Amniotic stem cell (primary cell): Measurements from ENCODE around the gene ZNF501.

Source experiments
- DNase-seq: peaks from one replicate; lab custom pipeline; 2025; lab: John Stamatoyannopoulos, UW

Gene ZNF501

DNA sequence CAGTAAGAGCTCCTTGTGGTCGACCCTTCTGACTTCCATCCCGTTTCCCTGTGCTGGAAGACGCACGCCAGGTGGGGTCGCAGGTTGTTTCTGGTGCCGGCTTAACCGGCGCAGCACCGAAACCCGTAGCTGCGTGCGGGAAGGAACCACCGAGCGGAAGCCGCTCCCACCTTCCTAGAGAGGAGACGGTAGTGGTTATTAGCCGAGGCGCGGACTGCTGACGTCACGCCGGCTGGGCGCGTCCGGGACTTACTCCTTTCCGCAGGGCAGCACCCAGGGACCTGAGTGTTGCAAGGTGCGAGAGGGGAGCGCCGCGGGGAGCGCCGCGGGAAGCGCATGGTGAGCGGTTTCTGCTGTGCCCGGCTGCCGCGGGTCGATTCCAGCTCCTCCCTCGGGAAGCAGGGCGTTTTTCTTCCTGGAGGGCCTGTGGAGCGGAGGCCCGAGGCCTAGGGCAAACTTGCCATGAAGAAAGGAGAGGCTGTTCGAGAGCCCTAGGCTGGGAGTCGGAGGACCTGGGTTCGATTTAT is at the start of gene ZNF501:
TSS of gene ZNF501 (plus strand) at position 252 of the 527 bp plus-strand sequence. CDS start 4,787 bp downstream, outside the sequence.
- peak; percentile 21 for DNase-seq

DNA sequence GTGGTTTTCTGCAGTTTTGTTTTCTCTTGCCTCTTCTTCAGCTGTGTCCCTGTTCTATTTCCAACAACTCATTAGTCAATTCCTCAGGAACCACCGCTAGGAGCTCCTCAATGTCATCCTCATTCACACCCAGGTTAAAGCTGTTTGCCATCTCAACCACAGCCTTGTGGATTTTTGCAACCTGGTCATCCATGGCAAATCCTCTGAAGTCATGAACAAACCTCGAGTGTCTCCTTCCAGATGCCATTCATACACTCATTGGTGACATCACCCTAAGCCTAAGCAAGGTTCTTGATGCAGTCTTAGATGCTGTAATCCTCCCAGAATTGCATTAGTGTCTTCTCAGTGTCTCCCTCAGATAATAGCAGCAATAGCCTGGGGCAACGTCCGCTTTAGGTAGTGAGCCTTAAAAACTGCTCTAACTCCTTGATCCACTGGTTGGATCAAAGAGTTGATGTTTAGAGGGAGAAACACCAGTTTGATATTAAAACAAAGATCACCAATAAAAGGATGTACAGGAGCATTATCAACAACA is 48.4 kb upstream of the ZNF501 start:
- DNase-seq = no peak

DNA sequence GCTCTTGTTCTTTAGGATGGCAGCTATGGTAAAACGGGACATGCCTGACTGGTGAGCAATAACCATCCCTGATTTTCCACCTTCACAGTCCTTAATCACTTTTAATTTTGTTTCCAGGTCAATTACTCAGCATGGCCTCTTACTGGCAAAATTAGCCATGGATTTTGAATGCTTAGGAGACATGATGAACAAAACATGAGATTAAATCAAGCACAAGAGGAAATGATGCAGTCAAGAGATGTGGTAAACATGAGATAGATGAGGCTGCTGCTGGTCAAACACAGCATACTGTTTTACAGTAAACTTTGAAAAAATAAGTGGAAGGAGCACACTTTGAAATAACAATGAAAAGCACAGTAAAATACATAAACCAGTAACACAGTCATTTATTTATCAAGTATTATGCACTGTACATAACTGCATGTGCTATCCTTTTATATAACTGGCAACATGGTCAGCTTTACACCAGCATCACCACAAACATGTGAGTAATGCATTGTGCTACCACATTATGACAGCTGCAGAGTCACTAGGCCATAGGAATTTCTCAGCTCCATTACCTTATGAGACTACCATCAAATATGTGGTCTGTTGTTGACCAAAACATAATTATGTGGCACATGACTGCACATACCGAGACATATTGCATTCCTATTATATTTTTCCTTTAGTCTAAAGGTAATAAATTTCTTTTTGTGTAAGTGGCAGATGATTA is 47.1 kb upstream of the ZNF501 start:
- no peak for DNase-seq

DNA sequence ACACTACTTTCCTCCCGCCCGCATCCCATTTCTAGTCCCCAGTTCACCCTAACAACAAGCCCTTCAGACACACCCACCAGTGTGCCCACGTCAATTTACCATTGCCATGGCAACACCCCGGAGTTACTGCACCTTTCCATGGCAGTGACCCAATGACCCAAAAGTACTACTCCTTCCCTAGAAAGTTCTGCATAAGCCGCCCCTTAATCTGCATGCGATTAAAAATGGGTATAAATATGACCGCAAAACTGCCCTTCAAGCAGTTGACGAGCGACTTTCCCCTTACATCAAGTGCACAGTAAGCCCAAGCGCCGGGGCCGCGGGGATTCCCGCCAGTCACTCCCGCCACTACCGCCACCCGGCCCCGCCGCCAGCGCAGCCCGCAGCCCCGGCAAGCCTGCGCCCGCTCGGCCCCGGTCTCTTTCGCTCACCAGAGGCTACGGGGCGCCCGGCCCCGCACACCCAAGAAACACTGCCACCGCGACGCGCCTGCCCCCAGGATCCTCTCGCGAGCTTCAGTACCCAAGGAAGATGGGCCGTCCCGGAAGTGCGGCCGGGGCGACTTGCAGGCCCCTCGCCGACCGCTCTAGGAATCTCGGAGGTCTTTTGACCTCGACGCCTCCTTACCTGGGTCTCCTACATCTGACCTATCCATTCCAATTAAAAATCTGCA is 44.2 kb upstream of the ZNF501 start:
- peak; percentile 7 for DNase-seq

DNA sequence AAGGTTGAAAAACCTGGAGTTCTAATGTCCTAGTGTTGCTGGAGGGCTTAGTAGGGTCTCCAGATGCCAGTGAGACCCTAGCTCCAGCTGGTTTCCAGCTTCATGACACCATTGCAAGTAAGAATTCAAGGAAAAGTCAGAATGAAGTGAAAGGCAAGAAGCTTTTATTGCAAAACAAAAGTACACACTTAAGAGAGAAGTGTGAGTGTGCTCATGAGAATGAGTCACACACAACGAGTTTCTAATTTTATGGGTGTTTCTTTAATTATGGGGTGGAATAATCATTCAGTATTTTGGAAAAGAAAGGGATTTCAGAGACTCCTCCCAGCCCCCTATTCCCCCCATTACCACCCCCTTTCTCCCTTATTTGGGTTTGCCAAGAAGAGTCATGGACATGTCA is 41.5 kb upstream of the ZNF501 start:
- DNase-seq = no peak

DNA sequence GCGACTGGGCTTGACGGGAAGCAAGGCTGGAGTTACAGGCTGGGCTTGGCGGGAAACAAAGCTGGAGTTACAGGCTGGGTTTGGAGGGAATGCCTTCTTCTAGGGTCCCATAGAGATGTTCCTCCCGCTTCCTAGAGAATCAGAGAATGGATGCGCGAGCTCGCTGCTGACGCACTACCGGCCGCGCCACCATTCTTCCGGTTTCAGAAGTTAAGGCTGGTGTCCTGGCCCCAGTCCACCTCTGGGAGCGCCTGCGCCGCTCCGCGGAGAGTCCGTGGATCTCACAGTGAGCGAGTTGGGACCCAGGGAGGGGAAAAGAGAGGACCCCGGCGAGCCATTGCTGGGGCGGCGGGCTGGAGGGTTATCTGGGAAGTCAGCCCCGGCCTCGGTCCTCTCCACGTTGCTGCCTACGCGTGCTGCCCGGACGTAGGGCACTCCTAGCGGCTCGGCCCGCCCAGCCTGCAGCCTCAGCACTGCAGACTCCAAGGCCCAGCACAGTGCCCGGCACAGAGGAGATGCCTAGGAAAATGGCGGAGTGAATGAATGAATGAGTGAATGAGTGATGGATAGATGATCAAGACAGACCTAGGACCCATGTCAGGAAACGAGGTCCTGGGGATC is 16.9 kb upstream of the ZNF501 start, which contains the start of gene ZNF502:
TSS of gene ZNF502 (plus strand) at position 206 of the 621 bp plus-strand sequence. CDS start 7,602 bp downstream, outside the sequence.
- peak; percentile 27 for DNase-seq

DNA sequence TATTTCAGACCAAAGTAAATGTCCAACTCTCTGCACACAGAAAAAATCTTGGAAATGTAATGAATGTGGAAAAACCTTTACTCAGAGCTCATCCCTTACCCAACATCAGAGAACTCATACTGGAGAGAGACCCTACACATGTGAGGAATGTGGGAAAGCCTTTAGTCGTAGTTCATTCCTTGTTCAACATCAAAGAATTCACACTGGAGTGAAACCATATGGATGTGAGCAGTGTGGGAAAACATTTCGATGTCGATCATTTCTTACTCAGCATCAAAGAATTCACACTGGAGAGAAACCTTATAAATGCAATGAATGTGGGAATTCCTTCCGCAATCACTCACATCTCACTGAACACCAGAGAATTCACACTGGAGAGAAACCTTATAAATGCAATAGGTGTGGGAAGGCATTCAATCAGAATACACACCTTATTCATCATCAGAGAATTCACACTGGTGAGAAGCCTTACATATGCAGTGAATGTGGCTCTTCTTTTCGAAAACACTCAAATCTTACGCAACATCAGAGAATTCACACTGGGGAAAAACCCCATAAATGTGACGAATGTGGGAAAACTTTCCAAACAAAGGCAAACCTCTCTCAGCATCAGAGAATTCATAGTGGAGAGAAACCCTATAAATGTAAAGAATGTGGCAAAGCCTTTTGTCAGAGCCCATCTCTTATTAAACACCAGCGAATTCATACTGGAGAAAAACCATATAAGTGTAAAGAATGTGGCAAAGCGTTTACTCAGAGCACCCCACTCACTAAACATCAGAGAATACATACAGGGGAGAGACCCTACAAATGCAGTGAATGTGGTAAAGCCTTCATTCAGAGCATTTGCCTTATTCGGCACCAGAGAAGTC is 8.0 kb upstream of the ZNF501 start:
- DNase-seq = no peak

DNA sequence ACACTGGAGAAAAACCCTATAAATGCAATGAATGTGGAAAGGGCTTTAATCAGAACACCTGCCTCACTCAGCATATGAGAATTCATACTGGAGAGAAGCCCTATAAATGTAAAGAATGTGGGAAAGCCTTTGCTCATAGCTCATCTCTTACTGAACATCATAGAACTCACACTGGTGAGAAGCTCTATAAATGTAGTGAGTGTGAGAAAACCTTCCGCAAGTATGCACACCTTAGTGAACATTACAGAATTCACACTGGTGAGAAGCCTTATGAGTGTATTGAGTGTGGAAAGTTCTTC is 7.4 kb upstream of the ZNF501 start:
- no peak for DNase-seq

DNA sequence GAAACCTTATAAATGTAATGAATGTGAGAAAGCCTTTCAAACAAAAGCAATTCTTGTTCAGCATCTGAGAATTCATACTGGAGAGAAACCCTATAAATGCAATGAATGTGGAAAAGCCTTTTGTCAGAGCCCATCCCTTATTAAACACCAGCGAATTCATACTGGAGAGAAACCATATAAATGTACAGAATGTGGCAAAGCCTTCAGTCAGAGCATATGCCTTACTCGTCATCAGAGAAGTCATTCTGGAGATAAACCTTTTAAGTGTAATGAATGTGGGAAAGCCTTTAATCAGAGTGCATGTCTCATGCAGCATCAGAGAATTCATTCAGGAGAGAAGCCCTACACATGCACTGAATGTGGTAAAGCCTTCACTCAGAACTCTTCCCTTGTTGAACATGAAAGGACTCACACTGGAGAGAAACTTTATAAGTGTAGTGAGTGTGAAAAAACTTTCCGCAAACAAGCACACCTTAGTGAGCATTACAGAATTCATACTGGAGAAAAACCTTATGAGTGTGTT is 5.3 kb downstream of the ZNF501 start:
- no peak for DNase-seq

DNA sequence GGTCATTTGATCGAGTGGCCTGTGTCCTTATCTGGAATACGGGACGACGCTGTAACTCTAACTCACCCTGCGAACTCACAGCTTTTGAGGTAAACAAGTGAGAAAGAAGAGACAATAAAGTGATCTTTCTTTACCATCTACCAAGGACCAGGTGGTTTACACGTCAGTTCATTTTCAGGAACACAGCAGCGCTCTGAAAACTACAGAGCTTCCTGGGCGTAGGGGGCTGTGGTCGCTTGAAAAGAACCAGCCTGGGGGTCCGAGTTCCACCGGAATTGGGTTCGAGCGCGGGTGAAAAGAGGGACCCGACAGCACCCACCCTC is 31.6 kb downstream of the ZNF501 start:
- DNase-seq = no peak

DNA sequence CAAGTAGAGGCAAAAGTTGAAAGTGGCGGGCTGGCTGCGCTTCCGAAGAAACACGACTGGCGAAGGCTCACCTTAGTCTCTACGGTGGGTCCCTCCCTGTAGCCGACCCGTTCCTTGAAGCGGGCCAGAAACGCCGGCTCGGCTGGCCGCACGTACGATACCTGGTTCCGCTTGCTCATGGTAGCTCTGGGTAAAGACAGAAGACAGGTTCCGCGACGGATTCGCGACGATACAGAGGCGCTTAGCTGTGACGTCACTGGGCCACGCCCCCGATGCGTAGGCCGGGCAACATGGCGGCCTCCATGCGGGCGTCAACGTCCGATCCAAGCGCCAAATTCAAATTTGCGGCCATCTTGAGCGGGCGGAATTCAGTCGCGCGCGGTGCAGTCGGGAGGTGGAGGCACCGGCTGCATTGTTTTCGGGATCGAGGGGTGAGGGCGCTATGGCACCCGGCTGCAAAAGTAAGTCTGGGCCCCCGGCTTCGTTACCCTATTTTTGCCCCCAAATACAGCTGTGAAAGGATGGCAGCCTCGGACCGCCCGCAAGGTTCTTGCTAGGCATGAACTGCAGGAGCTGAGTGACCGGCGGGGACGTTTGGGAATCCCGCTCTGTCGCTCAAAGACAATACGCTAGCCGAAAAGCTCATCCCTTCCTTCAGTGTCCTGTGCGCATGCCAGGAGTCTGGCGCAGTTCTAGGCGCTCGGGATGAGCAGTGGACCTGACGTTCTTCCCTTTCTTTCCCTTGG is 32.2 kb downstream of the ZNF501 start, which contains the start of the genes KIAA1143 and KIF15:
TSS of gene KIAA1143 (minus strand) at position 196 of the 746 bp plus-strand sequence. CDS start at position 179, 17 bp downstream.
TSS of gene KIF15 (plus strand) at position 371 of the 746 bp plus-strand sequence. CDS start at position 443, 72 bp downstream.
- peak; percentile 91 for DNase-seq

DNA sequence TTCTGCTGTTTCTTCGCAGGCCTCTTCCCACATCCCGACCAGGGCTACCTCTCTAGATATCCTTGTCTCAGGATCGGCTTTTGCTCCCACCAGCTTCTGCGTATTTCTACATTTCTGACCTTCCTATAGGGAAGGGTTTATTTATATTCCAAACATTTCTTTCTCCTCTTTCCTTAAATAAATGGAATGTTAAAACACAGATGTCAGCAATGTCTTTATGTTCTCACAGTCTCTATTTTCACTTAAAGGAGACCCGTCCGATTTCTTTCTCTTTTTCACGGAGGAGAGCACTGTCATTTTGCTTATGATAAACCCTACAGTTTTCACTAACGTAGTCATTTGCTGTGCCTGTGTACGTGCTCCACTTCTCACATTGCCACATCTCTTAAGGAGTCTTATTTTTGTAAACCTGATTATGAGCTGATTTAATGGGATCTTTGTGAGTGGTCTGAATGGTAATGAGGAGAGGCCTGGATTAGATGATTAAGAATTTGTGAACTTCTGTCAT is 32.8 kb downstream of the ZNF501 start:
- DNase-seq = no peak

DNA sequence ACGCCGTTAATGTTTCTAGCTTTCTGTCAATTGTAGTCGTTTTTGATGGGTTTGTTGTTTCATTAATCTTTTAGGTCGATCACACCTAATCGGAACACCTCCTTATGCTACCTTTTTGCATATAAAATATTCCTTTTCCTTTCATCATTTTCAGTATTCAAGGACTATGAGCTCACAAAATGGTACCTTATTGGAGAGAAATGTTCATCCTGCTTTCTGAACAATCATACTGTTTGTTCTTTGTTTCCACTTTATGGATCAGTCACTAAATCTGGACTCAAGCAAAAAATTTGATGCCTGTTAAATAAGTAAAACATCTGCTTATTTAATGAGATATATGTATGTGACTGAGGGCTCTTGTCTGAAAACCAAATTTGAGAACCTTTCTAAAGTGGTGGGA is 33.3 kb downstream of the ZNF501 start:
- no peak for DNase-seq

DNA sequence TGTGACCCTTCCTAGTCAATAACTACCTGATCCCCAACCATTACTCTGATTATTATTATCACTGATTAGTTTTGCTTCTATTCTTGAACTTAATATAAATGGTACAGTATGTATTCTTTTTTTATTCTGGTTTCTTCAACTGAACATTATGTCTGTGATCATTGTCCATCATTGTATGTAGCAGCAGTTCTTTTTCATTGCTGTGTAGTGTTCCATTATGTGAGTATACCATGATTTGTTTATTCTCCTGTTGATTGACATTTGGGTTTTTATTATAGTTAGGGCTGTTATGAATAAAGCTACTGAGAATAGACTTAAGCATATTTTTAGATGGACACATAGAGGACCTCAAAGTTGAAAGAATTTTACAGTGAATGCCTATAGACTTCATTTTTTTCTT is 34.8 kb downstream of the ZNF501 start:
- no peak for DNase-seq

DNA sequence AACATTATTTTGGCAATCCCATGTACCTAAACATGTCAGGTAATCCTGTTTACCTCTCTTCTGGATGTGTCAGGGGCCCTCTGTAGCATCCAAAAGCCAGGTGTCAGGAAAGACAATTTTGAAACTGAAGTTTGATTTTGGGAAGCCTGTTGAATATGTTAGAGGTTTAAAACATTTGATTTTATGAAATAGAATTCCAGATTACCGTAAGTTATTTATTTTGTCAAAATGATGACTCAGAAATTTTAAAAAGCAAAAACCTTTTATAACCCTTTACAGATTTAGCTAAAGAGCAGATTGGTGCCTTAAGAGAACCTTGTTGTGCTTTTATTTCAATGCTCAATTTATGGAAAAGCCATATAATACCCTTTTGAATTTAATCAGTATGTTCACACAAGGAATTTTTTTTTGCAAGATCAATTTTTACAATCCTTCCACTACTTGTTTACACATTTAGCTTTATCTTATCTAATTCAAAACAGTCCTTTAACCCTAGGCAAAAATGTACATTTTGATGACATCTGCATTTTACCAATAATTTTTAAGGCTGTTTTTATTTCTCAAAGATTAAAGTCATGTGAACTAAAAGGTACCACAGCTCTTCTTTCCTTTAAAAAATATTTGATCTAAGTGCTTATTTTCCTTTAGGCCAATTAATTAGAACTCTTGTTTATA is 42.1 kb downstream of the ZNF501 start:
- DNase-seq = no peak

DNA sequence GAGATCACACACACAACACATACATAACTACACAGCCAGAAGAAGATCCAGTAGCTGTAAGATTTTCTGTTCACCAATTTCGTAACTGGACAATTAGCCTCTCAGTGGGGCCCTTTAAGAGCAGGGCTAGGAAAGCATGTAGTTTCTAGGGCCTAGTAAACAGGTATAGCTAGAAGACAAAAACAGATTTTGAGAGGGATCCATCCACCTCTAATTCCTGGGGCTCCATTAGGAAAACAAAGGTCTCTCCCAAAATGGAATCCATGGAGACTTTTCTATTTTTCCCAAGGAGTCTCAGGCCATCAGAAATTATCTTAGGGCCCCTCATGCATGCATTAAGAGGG is 42.6 kb downstream of the ZNF501 start:
- no peak for DNase-seq

DNA sequence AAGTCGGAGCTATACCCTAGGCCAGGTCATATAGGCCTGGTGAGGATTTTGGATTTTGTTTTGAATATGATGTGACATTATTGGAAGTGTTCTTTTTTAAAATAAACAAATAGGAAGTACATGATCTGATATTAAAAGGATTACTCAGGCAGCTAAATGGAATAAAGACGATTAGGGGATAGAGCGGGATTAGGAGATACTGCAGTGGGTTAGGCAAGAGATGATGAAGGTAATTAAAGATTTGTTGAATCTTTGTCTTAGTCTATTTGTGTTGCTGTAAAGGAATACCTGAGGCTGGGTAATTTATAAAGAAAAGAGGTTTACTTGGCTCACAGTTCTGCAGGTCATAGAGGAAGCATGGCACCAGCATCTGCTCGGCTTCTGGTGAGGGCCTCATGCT is 53.5 kb downstream of the ZNF501 start:
- DNase-seq = no peak
